Osteoblast (primary cell): Measurements from ENCODE around the gene FXR2. TPM values are rescaled to one million over a fixed set of nuclear protein-coding genes. Genes with fewer than 3 reads are reported as not detected.
A peak's percentile ranks its signal among the peaks of the same experiment; 100 is the strongest.

Source experiments
- DNase-seq: peaks from one replicate; pipeline ENCODE4 v3.0.0; 2011; ENCODE audit warnings: low spot score, mixed read lengths; ENCODE audit not compliant: insufficient read length; ENCODE audit errors: missing footprints
- H2AFZ ChIP-seq: 2 replicates; pipeline ENCODE4 v1.6.0; 2011; ENCODE audit warnings: mild to moderate bottlenecking, low read length
- H3K27ac ChIP-seq: 2 replicates; pipeline ENCODE4 v1.5.1; 2011; ENCODE audit warnings: mild to moderate bottlenecking, low read depth, low read length, moderate library complexity
- H3K27me3 ChIP-seq: 2 replicates; pipeline ENCODE4 v1.6.0; 2012; ENCODE audit warnings: mild to moderate bottlenecking, control low read depth, inconsistent platforms, low read length, moderate library complexity; ENCODE audit not compliant: insufficient read depth
- H3K36me3 ChIP-seq: 2 replicates; pipeline ENCODE4 v1.5.1; 2011; ENCODE audit warnings: mild to moderate bottlenecking, low read length, control low read depth, moderate library complexity; ENCODE audit not compliant: insufficient read depth
- H3K4me1 ChIP-seq: 2 replicates; pipeline ENCODE4 v1.5.1; 2011; ENCODE audit warnings: mild to moderate bottlenecking, low read length, control low read depth, moderate library complexity; ENCODE audit not compliant: insufficient read depth
- H3K4me2 ChIP-seq: 2 replicates; pipeline ENCODE4 v1.6.0; 2011; ENCODE audit warnings: mild to moderate bottlenecking, low read length; ENCODE audit not compliant: insufficient read depth
- H3K4me3 ChIP-seq: fragments of 200-600 bp; sonication (generic); 3 replicates; pipeline ENCODE4 v1.5.1; 2012; ENCODE audit warnings: mild to moderate bottlenecking, low read length, inconsistent platforms; ENCODE audit not compliant: insufficient read depth
- H3K79me2 ChIP-seq: 2 replicates; pipeline ENCODE4 v1.6.0; 2012; ENCODE audit warnings: mild to moderate bottlenecking, low read length, control low read depth, inconsistent platforms; ENCODE audit not compliant: insufficient read depth
- H3K9me3 ChIP-seq: 2 replicates; pipeline ENCODE4 v1.5.1; 2011; ENCODE audit warnings: low read depth, low read length, control low read depth
- H4K20me1 ChIP-seq: 2 replicates; pipeline ENCODE4 v1.6.0; 2012; ENCODE audit warnings: mild to moderate bottlenecking, low read length, control low read depth; ENCODE audit not compliant: insufficient read depth
- CTCF ChIP-seq: IDR thresholded peaks from 2 replicates; pipeline ENCODE4 v1.5.1; 2011; ENCODE audit warnings: mild to moderate bottlenecking, low read depth, low read length, moderate library complexity; ENCODE audit errors: extremely low read depth
- total RNA-seq: library from RNA; depleted of rRNA; stranded (reverse); fragments of >200 nt; gene quantifications from 2 replicates; pipeline ENCODE4 v1.2.3, GENCODE V29; 2012

FXR2 gene
- total RNA-seq, 1 donor = 42.7 TPM

- peaks cover 50% of the 10 kb centered on the region for H3K4me1 ChIP-seq
Observed at GRCh38 chr17:7587420-7588151, 27.1 kb downstream of the FXR2 start.

GRCh38 chr17:7586673-7587419 is 27.9 kb downstream of the FXR2 start:
- peaks cover 53% of the 10 kb centered on the region for H3K4me1 ChIP-seq
- H3K4me3 ChIP-seq = no peak overlapping the region
- no peaks in the 10 kb centered on the region for H3K27me3 ChIP-seq
- peaks cover 23% of the 10 kb centered on the region for H3K36me3 ChIP-seq
- H3K9me3 ChIP-seq = no peaks in the 10 kb centered on the region
- DNase-seq = peak; percentile 65
- H3K27ac ChIP-seq = peak overlapping the region; percentile 56
- H4K20me1 ChIP-seq = peaks cover 19% of the 10 kb centered on the region
- H3K79me2 ChIP-seq = peaks cover 45% of the 10 kb centered on the region
- no peak overlapping the region for H2AFZ ChIP-seq
- H3K4me2 ChIP-seq = peak overlapping the region; percentile 46
- no peak for TF ChIP-seq CTCF

More at GRCh38 chr17:7587420-7588151, 27.1 kb downstream of the FXR2 start:
- peak; percentile 15 for TF ChIP-seq CTCF
- no peak overlapping the region for H3K4me3 ChIP-seq
- no peaks in the 10 kb centered on the region for H3K9me3 ChIP-seq
- H3K79me2 ChIP-seq = peaks cover 38% of the 10 kb centered on the region
- DNase-seq = peak; percentile 99
- H2AFZ ChIP-seq = no peak overlapping the region
- H3K27me3 ChIP-seq = no peaks in the 10 kb centered on the region
- H3K4me2 ChIP-seq = peak overlapping the region; percentile 46
- peak overlapping the region; percentile 56 for H3K27ac ChIP-seq
- peaks cover 30% of the 10 kb centered on the region for H3K36me3 ChIP-seq
- H4K20me1 ChIP-seq = peaks cover 19% of the 10 kb centered on the region

GRCh38 chr17:7583253-7584109 is 31.2 kb downstream of the FXR2 start, which contains the start of gene MPDU1:
Gene MPDU1 (plus strand): TSS chr17:7583852. CDS start chr17:7583863, 11 bp downstream.
- peak within 1 kb of the TSS; percentile 99 for H3K27ac ChIP-seq
- peak; percentile 98 for DNase-seq
- H3K79me2 ChIP-seq = peaks cover 59% of the 10 kb centered on the region
- H3K36me3 ChIP-seq = peaks cover 13% of the 10 kb centered on the region
- peaks cover 15% of the 10 kb centered on the region for H4K20me1 ChIP-seq
- peak within 1 kb of the TSS; percentile 98 for H2AFZ ChIP-seq
- H3K4me3 ChIP-seq = peak within 1 kb of the TSS; percentile 92
- peak within 1 kb of the TSS; percentile 97 for H3K4me2 ChIP-seq
- H3K4me1 ChIP-seq = peaks cover 60% of the 10 kb centered on the region
- TF ChIP-seq CTCF = no peak
- H3K27me3 ChIP-seq = no peaks in the 10 kb centered on the region
- no peaks in the 10 kb centered on the region for H3K9me3 ChIP-seq
